GM18526 (cell line): ENCODE results near the gene RC3H2.

Experiments
- POLR2A ChIP-seq: IDR thresholded peaks from 3 replicates; pipeline ENCODE4 v1.6.1; 2011; ENCODE audit not compliant: insufficient read length; ENCODE audit errors: extremely low read depth

RC3H2 gene

DNA sequence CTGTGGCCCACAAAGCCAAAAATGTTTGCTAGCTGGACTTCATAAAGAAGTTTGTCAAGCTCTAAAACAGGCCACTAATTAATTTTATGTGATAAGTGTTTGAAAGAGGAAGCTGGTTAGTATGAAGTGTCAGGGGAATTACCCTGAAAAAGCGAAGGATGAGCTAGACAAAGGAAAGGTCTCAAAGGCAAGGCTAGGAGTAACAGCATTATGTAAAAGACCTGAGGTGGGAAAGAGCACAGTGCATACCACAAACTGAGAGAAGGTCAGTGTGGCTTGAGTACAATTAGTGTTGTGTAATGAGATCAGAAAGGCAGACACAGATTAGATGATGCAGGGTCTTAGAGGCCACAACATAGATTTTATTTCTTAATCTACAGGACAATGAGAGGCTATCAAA is 29.6 kb downstream of the RC3H2 start:
- no peak for TF ChIP-seq POLR2A

DNA sequence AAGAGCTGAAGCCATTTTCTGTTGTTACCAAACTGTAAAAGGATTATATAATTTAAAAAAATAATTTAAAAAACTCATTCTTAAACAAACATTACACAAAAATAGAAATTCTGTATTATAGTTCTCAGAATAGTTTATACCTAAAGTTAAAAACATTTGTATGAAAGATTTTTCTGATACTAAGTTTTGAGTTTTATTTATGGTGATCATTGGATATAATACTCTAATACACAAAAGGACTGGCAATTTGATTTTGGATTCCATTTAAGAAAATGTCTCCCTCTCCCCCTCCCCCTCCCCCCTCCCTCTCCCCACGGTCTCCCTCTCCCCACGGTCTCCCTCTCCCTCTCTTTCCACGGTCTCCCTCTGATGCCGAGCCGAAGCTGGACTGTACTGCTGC is 39.1 kb downstream of the RC3H2 start:
- no peak for TF ChIP-seq POLR2A

GRCh38 chr9:122865300-122865699 is 39.9 kb downstream of the RC3H2 start:
- TF ChIP-seq POLR2A, result no peak

DNA sequence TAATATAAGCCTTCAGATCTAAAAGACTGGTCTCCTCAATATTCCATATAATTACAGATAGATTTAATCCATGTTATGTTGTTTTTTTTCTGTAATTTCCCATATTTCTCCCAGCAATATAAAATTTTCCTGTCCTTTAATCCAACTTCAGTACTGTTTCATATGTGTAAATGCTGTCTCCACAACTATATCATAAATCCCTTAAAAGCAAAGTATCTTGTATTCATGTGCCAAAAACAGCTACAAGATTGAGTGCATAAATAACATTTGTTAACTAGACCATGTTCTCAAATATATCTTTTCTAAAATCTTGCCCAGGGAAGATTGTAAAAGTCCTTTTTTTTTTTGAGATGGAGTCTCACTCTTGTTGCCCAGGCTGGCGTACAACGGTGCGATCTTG is 41.8 kb downstream of the RC3H2 start:
- no peak for TF ChIP-seq POLR2A

DNA sequence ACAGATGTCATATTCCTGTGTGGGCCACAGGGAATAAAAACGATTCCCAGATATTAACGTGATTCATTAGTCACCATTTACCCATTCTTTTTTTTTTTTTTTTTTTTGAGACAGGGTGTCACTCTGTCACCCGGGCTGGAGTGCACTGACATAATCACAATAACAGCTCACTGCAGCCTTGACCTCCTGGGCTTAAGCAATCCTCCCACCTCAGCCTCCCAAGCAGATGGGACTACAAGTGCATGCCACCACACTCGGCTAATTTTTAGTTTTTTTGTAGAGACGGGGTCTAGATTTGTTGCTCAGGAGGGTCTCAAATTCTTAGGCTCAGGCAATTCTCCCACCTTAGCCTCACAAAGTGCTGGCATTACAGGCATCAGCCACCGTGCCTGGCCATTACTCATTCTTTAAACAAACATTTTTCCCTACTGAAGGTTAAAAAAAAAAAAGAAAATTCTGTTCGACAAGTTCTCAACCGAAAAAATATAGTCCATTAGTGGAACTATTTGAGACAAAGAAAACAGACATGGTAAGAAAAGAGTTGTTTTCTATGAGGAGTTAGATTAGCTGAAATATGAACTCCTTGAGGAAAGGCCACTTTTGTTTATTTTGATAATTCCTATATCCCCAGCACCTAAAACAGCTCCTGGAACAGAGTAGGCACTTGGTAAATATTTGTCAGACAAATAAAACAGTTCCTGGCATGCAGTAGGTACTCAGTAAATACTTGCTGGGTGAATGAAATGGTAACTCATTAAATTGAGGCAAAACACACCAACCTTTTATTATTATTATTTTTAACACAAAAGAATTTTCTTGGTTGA is 44.6 kb downstream of the RC3H2 start:
- TF ChIP-seq POLR2A, result no peak

- TF ChIP-seq POLR2A, result no peak
Measured at GRCh38 chr9:122857815-122858214, 47.3 kb downstream of the RC3H2 start.

- TF ChIP-seq POLR2A, result no peak
Measured at GRCh38 chr9:122848256-122848943, 56.8 kb downstream of the RC3H2 start.

GRCh38 chr9:122846371-122846940 is 58.7 kb downstream of the RC3H2 start:
- TF ChIP-seq POLR2A, result no peak

- no peak for TF ChIP-seq POLR2A
Measured at GRCh38 chr9:122845116-122845515, 60.0 kb downstream of the RC3H2 start.

- no peak for TF ChIP-seq POLR2A
Measured at GRCh38 chr9:122844137-122844536, 61.0 kb downstream of the RC3H2 start.

DNA sequence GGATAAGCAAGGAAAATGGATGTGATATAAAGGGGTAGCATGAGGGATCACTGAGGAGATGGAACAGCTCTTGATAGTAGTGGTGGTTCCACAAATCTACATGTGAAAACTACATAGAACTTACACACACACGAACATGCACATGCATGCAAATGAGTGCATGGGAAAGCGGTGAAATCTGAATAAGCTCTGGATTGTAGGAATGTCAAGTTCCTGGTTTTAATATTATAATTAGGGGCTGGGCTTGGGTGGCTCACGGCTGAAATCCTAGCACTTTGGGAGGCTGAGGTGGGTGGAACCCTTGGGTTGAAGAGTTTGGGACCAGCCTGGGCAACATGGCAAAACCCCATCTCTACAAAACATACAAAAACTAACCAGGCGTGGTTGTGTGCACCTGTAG is 63.7 kb downstream of the RC3H2 start:
- TF ChIP-seq POLR2A, result no peak

DNA sequence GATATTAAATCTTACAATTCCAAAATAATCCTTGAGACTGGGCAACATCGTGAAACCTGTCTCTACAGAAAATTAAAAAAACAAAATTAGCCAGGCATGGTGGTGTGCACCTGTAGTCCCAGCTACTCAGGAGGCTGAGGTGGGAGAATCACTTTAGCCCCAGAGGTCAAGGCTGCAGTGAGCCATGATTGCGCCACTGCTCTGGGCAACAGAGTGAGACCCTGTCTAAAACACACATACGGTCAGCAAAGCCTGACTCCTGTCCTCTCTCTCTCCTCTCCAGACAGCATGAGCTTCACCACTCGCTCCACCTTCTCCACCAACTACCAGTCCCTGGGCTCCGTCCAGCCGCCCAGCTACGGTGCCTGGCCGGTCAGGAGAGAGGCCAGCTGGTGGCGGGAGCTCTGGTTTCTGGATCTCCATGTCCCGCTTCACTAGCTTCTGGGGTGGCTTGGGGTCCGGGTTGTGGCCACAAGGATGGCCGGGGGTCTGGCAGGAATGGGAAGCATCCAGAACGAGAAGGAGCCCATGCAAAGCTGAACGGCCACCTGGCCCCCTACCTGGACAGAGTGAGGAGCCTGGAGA is 67.8 kb downstream of the RC3H2 start:
- no peak for TF ChIP-seq POLR2A

DNA sequence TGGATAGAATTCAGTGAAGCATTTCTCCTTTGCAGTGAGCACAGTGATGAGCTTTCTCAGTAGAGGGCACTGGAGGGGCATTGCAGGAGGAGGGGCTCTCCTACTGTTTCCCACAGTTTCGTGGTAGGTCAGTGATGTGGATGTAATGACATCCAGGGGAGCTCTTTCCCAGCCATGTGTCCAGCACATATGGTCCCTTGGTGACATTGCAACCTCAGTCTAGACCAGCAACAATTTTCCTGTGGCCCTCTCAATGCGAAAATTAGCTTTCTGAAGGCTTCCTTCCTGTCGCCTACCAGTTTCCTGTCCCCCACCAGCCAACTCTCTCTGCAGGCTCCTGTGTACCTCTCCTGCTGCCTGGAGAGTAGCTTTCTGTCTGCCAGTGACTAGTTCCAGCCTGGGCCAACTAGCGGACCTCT is 69.8 kb downstream of the RC3H2 start:
- TF ChIP-seq POLR2A, result no peak

- TF ChIP-seq POLR2A, result no peak
Measured at GRCh38 chr9:122832194-122832593, 73.0 kb downstream of the RC3H2 start.

- TF ChIP-seq POLR2A, result no peak
Measured at GRCh38 chr9:122827761-122828093, 77.4 kb downstream of the RC3H2 start.

DNA sequence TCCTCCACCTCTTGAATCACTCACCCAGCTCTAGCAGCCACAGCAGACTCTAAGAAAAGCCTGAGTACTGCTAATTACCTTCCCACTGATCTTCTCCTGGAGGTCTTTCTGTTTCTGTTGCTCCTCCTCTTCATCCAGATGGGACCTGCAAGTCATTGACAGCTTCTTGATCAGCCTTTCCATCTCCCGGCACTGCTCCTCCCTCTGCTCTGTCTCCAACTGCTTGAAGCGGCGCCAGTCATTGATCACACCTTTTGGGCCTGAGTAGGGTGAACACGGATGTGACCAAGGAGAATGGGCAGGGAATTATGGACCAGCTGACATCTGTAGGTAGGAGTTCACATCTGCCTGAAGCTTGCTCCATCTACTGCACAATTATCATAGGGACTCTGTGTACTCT is 82.2 kb downstream of the RC3H2 start:
- TF ChIP-seq POLR2A, result no peak
